NCI-H524 (cell line): Measurements from ENCODE around the gene FXYD4.
A peak's percentile ranks its signal among the peaks of the same experiment; 100 is the strongest.
"Not testable (repeated sequence)": the region's sequence is repeated elsewhere in the genome, so short reads cannot be mapped to it uniquely, and the experiment has no call there.

Source experiments
- DNase-seq, 2 experiments: peaks; one replicate each; lab custom pipeline; 2025; lab: John Stamatoyannopoulos, UW

The FXYD4 gene

GRCh38 chr10:43419997-43420368 lies 48.5 kb downstream of the FXYD4 start:
- DNase-seq, result no peak

- DNase-seq, result peak in 1 of 2 experiments; percentile 7
Observed at GRCh38 chr10:43420369-43421200, 49.1 kb downstream of the FXYD4 start.

- DNase-seq, result no peak
Observed at GRCh38 chr10:43421201-43421507, 49.7 kb downstream of the FXYD4 start.

GRCh38 chr10:43421519-43421918 lies 50.1 kb downstream of the FXYD4 start:
- no peak for DNase-seq

- DNase-seq, result not testable (repeated sequence)
Observed at GRCh38 chr10:43421944-43422343, 50.5 kb downstream of the FXYD4 start.

GRCh38 chr10:43424416-43424815 lies 53.0 kb downstream of the FXYD4 start:
- no peak for DNase-seq
